Astrocyte (in vitro differentiated cells and primary cell): ENCODE data around the gene LYSMD3. TPM values are rescaled to one million over a fixed set of nuclear protein-coding genes. Genes with fewer than 3 reads are reported as not detected.

Source experiments
- DNase-seq: peaks from one replicate; pipeline ENCODE4 v3.0.0-alpha.2; 2010; ENCODE audit warnings: low read depth
- FAIRE-seq: peaks from 2 replicates; lab custom pipeline; 2011; peaks lifted over from hg19 to GRCh38; lab: Jason Lieb, UNC
- H2AFZ ChIP-seq: 2 replicates; pipeline ENCODE4 v1.6.0; 2012; ENCODE audit warnings: low read depth, low read length, inconsistent platforms
- H3K27ac ChIP-seq: 2 replicates; pipeline ENCODE4 v1.5.1; 2011; ENCODE audit warnings: low read depth, low read length, inconsistent platforms
- H3K27me3 ChIP-seq: 2 replicates; pipeline ENCODE4 v1.6.0; 2011; ENCODE audit warnings: low read length, inconsistent platforms; ENCODE audit not compliant: insufficient read depth
- H3K36me3 ChIP-seq: 2 replicates; pipeline ENCODE4 v1.5.1; 2011; ENCODE audit warnings: low read length, inconsistent platforms; ENCODE audit not compliant: insufficient read depth
- H3K4me1 ChIP-seq: 2 replicates; pipeline ENCODE4 v1.5.1; 2011; ENCODE audit warnings: low read length, inconsistent platforms; ENCODE audit not compliant: insufficient read depth
- H3K4me2 ChIP-seq: 2 replicates; pipeline ENCODE4 v1.6.0; 2012; ENCODE audit warnings: low read length, inconsistent platforms
- H3K4me3 ChIP-seq: 2 replicates; pipeline ENCODE4 v1.5.1; 2011; ENCODE audit warnings: low read depth, mild to moderate bottlenecking, low read length, inconsistent platforms; ENCODE audit not compliant: insufficient read depth
- H3K79me2 ChIP-seq: 2 replicates; pipeline ENCODE4 v1.6.0; 2012; ENCODE audit warnings: mild to moderate bottlenecking, low read length, inconsistent platforms; ENCODE audit not compliant: insufficient read depth
- H3K9ac ChIP-seq: 2 replicates; pipeline ENCODE4 v1.6.0; 2012; ENCODE audit warnings: mild to moderate bottlenecking, low read length, inconsistent platforms
- H3K9me3 ChIP-seq: 2 replicates; pipeline ENCODE4 v1.5.1; 2012; ENCODE audit warnings: low read depth, mild to moderate bottlenecking, low read length, inconsistent platforms; ENCODE audit not compliant: insufficient read depth
- H4K20me1 ChIP-seq: 2 replicates; pipeline ENCODE4 v1.6.0; 2012; ENCODE audit warnings: low read length, inconsistent platforms; ENCODE audit not compliant: insufficient read depth
- H3K27ac Mint-ChIP-seq: one replicate; pipeline ENCODE4 v1.8.0; 2021; ENCODE audit warnings: mild to moderate bottlenecking, mixed read lengths; ENCODE audit not compliant: unreplicated experiment
- H3K27me3 Mint-ChIP-seq: one replicate; pipeline ENCODE4 v1.8.0; 2021; ENCODE audit warnings: low read depth, mixed read lengths; ENCODE audit not compliant: unreplicated experiment
- H3K36me3 Mint-ChIP-seq: one replicate; pipeline ENCODE4 v1.8.0; 2021; ENCODE audit warnings: low read depth, mixed read lengths; ENCODE audit not compliant: unreplicated experiment
- H3K4me1 Mint-ChIP-seq: one replicate; pipeline ENCODE4 v1.8.0; 2021; ENCODE audit warnings: low read depth, mixed read lengths; ENCODE audit not compliant: unreplicated experiment
- H3K4me3 Mint-ChIP-seq: one replicate; pipeline ENCODE4 v1.8.0; 2021; ENCODE audit warnings: mild to moderate bottlenecking, moderate library complexity, mixed read lengths; ENCODE audit not compliant: unreplicated experiment
- H3K9me3 Mint-ChIP-seq: one replicate; pipeline ENCODE4 v1.8.0; 2021; ENCODE audit warnings: mild to moderate bottlenecking, mixed read lengths; ENCODE audit not compliant: unreplicated experiment
- EZH2 ChIP-seq: IDR thresholded peaks from 2 replicates; pipeline ENCODE4 v1.6.1; 2012; ENCODE audit warnings: mild to moderate bottlenecking, low read length, inconsistent platforms; ENCODE audit not compliant: insufficient read depth
- total RNA-seq: library from RNA; stranded (reverse); gene quantifications from 2 replicates; pipeline ENCODE4 v1.2.1, GENCODE V29; 2021
- TF ChIP-seq, protein P1 (sequence below): IDR thresholded peaks from 2 replicates; pipeline ENCODE4 v1.5.1; 2011; ENCODE audit warnings: low read depth, mild to moderate bottlenecking, inconsistent platforms, low read length, moderate library complexity; ENCODE audit not compliant: insufficient read depth

LYSMD3 gene
- total RNA-seq, 1 donor from 2014 or later, result 26.9 TPM

DNA sequence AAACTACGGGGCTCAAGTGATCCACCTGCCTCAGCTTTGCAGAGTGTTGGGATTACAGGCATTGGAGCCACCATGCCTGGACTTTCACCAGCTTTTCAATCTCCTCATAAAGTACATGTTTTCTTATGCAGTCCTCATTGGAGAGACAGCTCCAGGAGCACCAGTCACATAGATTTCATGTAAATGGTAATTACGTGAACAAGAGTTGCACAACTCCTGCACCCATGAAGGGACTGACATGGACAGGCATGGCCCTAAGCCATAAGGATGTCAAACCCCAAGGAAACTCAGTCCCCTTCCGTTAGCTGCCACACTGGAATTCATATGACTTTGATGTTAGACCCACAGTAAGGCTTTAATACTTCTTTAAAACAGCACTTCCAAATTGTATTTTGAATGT lies 21.6 kb upstream of the LYSMD3 start:
- no peaks in the 10 kb centered on the region for H3K79me2 ChIP-seq
- H3K4me3 ChIP-seq, result no peak overlapping the region
- Mint-ChIP-seq H3K4me3 (no peak overlapping the region), H3K36me3 (no peaks in the 10 kb centered on the region), H3K27ac (no peak overlapping the region), H3K9me3 (no peaks in the 10 kb centered on the region), H3K27me3 (peaks cover 2% of the 10 kb centered on the region), H3K4me1 (no peaks in the 10 kb centered on the region)
- H3K9ac ChIP-seq, result no peak overlapping the region
- FAIRE-seq (no peak), DNase-seq (no peak)
- H3K36me3 ChIP-seq, result no peaks in the 10 kb centered on the region
- H3K9me3 ChIP-seq, result no peaks in the 10 kb centered on the region
- peaks cover 3% of the 10 kb centered on the region for H3K4me1 ChIP-seq
- no peak overlapping the region for H2AFZ ChIP-seq
- no peak for TF ChIP-seq EZH2
- TF ChIP-seq, protein P1, sequence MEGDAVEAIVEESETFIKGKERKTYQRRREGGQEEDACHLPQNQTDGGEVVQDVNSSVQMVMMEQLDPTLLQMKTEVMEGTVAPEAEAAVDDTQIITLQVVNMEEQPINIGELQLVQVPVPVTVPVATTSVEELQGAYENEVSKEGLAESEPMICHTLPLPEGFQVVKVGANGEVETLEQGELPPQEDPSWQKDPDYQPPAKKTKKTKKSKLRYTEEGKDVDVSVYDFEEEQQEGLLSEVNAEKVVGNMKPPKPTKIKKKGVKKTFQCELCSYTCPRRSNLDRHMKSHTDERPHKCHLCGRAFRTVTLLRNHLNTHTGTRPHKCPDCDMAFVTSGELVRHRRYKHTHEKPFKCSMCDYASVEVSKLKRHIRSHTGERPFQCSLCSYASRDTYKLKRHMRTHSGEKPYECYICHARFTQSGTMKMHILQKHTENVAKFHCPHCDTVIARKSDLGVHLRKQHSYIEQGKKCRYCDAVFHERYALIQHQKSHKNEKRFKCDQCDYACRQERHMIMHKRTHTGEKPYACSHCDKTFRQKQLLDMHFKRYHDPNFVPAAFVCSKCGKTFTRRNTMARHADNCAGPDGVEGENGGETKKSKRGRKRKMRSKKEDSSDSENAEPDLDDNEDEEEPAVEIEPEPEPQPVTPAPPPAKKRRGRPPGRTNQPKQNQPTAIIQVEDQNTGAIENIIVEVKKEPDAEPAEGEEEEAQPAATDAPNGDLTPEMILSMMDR, result no peak
- H3K27ac ChIP-seq, result no peak overlapping the region
- no peak overlapping the region for H3K4me2 ChIP-seq
- H3K27me3 ChIP-seq, result peaks cover 8% of the 10 kb centered on the region
- H4K20me1 ChIP-seq, result no peaks in the 10 kb centered on the region

DNA sequence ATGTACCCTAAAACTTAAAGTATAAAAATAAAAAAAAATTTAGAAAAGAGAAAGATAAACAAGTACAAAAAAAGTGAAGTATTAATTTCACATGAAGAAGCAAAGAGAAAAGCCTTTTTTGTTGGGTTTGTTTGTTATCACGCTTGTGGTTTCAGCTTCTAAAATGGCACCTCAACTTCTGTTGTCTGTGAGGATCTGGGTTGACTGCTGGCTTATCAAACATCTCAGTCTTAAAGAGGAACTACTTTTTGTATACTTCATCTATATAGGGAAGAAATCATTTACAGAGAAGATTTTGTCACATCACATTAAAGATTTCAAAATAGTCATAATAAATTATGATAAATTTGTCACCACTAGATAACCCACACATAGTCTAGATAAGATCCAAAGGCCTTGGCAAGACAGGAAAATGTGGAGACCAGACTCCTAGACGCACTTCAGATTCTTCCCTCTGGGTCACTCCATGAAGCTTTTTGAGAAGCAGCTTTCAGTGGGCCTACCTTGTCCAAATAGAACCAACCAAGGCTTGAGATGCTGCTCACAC lies 20.4 kb upstream of the LYSMD3 start:
- no peak overlapping the region for H3K27ac ChIP-seq
- no peak for FAIRE-seq
- H3K27ac Mint-ChIP-seq, result no peak overlapping the region
- DNase-seq, result no peak
- no peaks in the 10 kb centered on the region for H3K36me3 Mint-ChIP-seq
- H3K4me3 Mint-ChIP-seq, result no peak overlapping the region
- H3K27me3 Mint-ChIP-seq, result peaks cover 2% of the 10 kb centered on the region
- H2AFZ ChIP-seq, result no peak overlapping the region
- H3K36me3 ChIP-seq, result no peaks in the 10 kb centered on the region
- H3K4me1 Mint-ChIP-seq, result no peaks in the 10 kb centered on the region
- H3K9me3 ChIP-seq, result no peaks in the 10 kb centered on the region
- H3K27me3 ChIP-seq, result peaks cover 8% of the 10 kb centered on the region
- H3K9me3 Mint-ChIP-seq, result no peaks in the 10 kb centered on the region
- no peak for TF ChIP-seq EZH2
- TF ChIP-seq, protein P1, result no peak
- H4K20me1 ChIP-seq, result no peaks in the 10 kb centered on the region
- no peaks in the 10 kb centered on the region for H3K79me2 ChIP-seq
- no peak overlapping the region for H3K4me2 ChIP-seq
- no peak overlapping the region for H3K4me3 ChIP-seq
- H3K9ac ChIP-seq, result no peak overlapping the region
- H3K4me1 ChIP-seq, result peaks cover 3% of the 10 kb centered on the region

DNA sequence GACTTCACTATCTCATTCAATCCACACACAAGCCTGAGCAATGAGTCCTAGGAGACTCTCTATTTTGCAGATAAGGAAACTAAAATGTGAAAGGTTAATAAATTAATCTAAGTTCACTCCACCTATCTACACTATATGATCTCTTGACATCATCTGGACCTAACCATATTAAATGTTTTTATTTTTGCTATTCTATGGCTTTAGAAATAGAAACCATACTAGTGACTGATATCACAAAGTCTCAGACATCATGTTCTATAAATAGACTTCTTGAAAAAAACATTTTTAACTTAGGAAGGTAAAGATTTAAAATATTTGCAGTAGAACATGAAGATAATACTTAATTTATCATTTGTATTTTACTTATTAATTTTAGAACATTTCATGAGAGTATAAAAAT lies 19.8 kb upstream of the LYSMD3 start:
- no peaks in the 10 kb centered on the region for H4K20me1 ChIP-seq
- H3K27ac ChIP-seq, result no peak overlapping the region
- peaks cover 8% of the 10 kb centered on the region for H3K27me3 ChIP-seq
- TF ChIP-seq EZH2, result no peak
- TF ChIP-seq, protein P1, result no peak
- H3K4me3 ChIP-seq, result no peak overlapping the region
- peaks cover 3% of the 10 kb centered on the region for H3K4me1 ChIP-seq
- DNase-seq, result no peak
- H2AFZ ChIP-seq, result no peak overlapping the region
- H3K4me1 Mint-ChIP-seq, result no peaks in the 10 kb centered on the region
- no peak overlapping the region for H3K27ac Mint-ChIP-seq
- no peak overlapping the region for H3K9ac ChIP-seq
- H3K27me3 Mint-ChIP-seq, result peaks cover 2% of the 10 kb centered on the region
- no peaks in the 10 kb centered on the region for H3K79me2 ChIP-seq
- FAIRE-seq, result no peak
- no peak overlapping the region for H3K4me3 Mint-ChIP-seq
- no peaks in the 10 kb centered on the region for H3K36me3 Mint-ChIP-seq
- no peaks in the 10 kb centered on the region for H3K9me3 Mint-ChIP-seq
- H3K9me3 ChIP-seq, result no peaks in the 10 kb centered on the region
- H3K36me3 ChIP-seq, result no peaks in the 10 kb centered on the region
- no peak overlapping the region for H3K4me2 ChIP-seq
